Hepatocyte (in vitro differentiated cells): ENCODE results near the gene EARS2. TPM values are rescaled to one million over a fixed set of nuclear protein-coding genes. Genes with fewer than 3 reads are reported as not detected.

Experiments
- DNase-seq: peaks from one replicate; pipeline ENCODE4 v3.0.0-alpha.2; 2016; ENCODE audit warnings: low spot score
- H2AFZ ChIP-seq: fragments of 200-600 bp; sonication (generic); 2 replicates; pipeline ENCODE4 v1.6.0; 2016; ENCODE audit warnings: antibody characterized with exemption, mild to moderate bottlenecking
- H3K27ac ChIP-seq: fragments of 200-600 bp; sonication (generic); 2 replicates; pipeline ENCODE4 v1.5.1; 2016; ENCODE audit warnings: mild to moderate bottlenecking
- H3K27me3 ChIP-seq: fragments of 200-600 bp; sonication (generic); 2 replicates; pipeline ENCODE4 v1.6.1; 2016
- H3K36me3 ChIP-seq: fragments of 200-600 bp; sonication (generic); replicated peaks from 2 replicates; pipeline ENCODE4 v1.5.1; 2016; ENCODE audit warnings: low read depth; ENCODE audit not compliant: insufficient read depth
- H3K4me1 ChIP-seq: fragments of 200-600 bp; sonication (generic); 2 replicates; pipeline ENCODE4 v1.5.1; 2016; ENCODE audit warnings: mild to moderate bottlenecking, moderate library complexity; ENCODE audit not compliant: insufficient read depth
- H3K4me2 ChIP-seq: fragments of 200-600 bp; sonication (generic); 2 replicates; pipeline ENCODE4 v1.6.0; 2016
- H3K4me3 ChIP-seq: fragments of 200-600 bp; sonication (generic); 2 replicates; pipeline ENCODE4 v1.5.1; 2016; ENCODE audit warnings: mild to moderate bottlenecking
- H3K79me2 ChIP-seq: fragments of 200-600 bp; sonication (generic); 2 replicates; pipeline ENCODE4 v1.6.0; 2017; ENCODE audit warnings: mild to moderate bottlenecking
- H3K9me2 ChIP-seq: fragments of 200-600 bp; sonication (generic); replicated peaks from 2 replicates; pipeline ENCODE4 v1.6.0; 2017; ENCODE audit warnings: mild to moderate bottlenecking; ENCODE audit not compliant: insufficient read depth
- H3K9me3 ChIP-seq: fragments of 200-600 bp; sonication (generic); 2 replicates; pipeline ENCODE4 v1.5.1; 2016; ENCODE audit warnings: low read depth, mild to moderate bottlenecking
- H4K20me1 ChIP-seq: fragments of 200-600 bp; sonication (generic); 2 replicates; pipeline ENCODE4 v1.6.0; 2016; ENCODE audit warnings: mild to moderate bottlenecking; ENCODE audit not compliant: insufficient read depth, poor library complexity, severe bottlenecking
- EZH2 ChIP-seq: fragments of 200-600 bp; sonication (generic); IDR thresholded peaks from 2 replicates; pipeline ENCODE4 v1.6.1; 2016; ENCODE audit warnings: antibody characterized with exemption, mild to moderate bottlenecking, borderline replicate concordance
- EZH2phosphoT487 ChIP-seq: fragments of 200-600 bp; sonication (generic); IDR thresholded peaks from one replicate; pipeline ENCODE4 v1.6.1; 2018; ENCODE audit warnings: antibody characterized with exemption, mild to moderate bottlenecking, low read depth, moderate library complexity; ENCODE audit not compliant: unreplicated experiment, severe bottlenecking
- WGBS: methylation state at CpG from one replicate; pipeline ENCODE4 v1.1.6; 2016; ENCODE audit warnings: low lambda C conversion rate; ENCODE audit errors: missing lambda C conversion rate; 5-methylcytosine and 5-hydroxymethylcytosine counted together
- polyA plus RNA-seq: library from polyadenylated mRNA; unstranded; fragments of >200 nt; fragmentation: Nextera tagmentation; extraction: Ambion mirVana; gene quantifications from 2 replicates; pipeline ENCODE4 v1.2.1, GENCODE V29; 2016
- total RNA-seq: library from RNA; depleted of rRNA; stranded (reverse); fragments of >200 nt; gene quantifications from 2 replicates; pipeline ENCODE4 v1.2.3, GENCODE V29; 2014
- TF ChIP-seq, protein P1 (sequence below): fragments of 200-600 bp; sonication (generic); IDR thresholded peaks from 2 replicates; pipeline ENCODE4 v1.5.1; 2016; ENCODE audit warnings: antibody characterized with exemption, mild to moderate bottlenecking; ENCODE audit not compliant: poor library complexity

Gene EARS2
- total and polyA plus RNA-seq, 2 experiments from 2014 or later, result 25.2 to 26.5 TPM

DNA sequence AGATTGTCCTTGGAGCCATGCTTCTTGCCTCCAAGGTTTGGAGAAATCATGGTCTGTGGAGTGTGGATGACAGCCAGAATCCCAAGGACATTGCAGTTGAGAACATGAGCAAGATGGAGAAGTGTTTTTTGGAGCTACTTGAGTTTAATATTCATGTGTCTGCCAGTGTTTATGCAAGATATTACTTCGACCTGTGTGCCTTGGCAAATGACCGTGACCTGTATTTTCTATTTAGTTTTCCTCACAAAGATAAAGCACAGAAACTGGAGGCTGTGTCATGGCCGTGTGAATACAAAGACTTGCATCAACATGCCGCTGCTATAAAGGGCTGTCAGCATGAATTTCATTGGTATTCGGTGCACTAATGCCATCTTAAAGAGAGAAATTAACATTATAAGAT, 55.9 kb downstream of the EARS2 start:
- H3K36me3 ChIP-seq, result no peaks in the 10 kb centered on the region
- H3K27ac ChIP-seq, result no peak overlapping the region
- no peak for DNase-seq
- no peak overlapping the region for H3K4me3 ChIP-seq
- 87% methylated on average over 5 of the region's 5 CpGs for WGBS
- H3K79me2 ChIP-seq, result peaks cover 89% of the 10 kb centered on the region
- no peaks in the 10 kb centered on the region for H3K9me3 ChIP-seq
- TF ChIP-seq, protein P1, sequence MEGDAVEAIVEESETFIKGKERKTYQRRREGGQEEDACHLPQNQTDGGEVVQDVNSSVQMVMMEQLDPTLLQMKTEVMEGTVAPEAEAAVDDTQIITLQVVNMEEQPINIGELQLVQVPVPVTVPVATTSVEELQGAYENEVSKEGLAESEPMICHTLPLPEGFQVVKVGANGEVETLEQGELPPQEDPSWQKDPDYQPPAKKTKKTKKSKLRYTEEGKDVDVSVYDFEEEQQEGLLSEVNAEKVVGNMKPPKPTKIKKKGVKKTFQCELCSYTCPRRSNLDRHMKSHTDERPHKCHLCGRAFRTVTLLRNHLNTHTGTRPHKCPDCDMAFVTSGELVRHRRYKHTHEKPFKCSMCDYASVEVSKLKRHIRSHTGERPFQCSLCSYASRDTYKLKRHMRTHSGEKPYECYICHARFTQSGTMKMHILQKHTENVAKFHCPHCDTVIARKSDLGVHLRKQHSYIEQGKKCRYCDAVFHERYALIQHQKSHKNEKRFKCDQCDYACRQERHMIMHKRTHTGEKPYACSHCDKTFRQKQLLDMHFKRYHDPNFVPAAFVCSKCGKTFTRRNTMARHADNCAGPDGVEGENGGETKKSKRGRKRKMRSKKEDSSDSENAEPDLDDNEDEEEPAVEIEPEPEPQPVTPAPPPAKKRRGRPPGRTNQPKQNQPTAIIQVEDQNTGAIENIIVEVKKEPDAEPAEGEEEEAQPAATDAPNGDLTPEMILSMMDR, result no peak
- TF ChIP-seq EZH2 (no peak), EZH2phosphoT487 (no peak)
- H3K4me1 ChIP-seq, result peaks cover 8% of the 10 kb centered on the region
- no peaks in the 10 kb centered on the region for H3K9me2 ChIP-seq
- no peak overlapping the region for H3K4me2 ChIP-seq
- no peak overlapping the region for H2AFZ ChIP-seq
- no peaks in the 10 kb centered on the region for H3K27me3 ChIP-seq
- H4K20me1 ChIP-seq, result peaks cover 41% of the 10 kb centered on the region

DNA sequence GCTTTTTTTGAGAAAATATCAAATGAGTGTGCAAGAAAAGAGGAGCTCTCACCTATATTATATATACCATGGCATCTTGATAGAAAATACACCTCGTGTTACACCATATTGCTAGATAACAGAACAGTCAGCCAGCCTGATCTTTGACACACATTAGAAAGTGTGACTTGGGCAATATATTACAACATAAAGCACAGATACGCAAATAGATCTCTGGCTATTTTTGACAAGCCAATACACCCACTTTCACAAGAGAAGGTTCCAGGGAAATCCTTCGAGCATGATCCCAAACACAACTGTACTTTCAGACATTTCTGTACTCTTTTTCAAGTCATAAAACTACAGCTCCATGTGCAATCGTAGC, 56.3 kb downstream of the EARS2 start:
- WGBS, result 67% methylated on average over 4 of the region's 4 CpGs
- Histone ChIP-seq H3K36me3 (no peaks in the 10 kb centered on the region), H3K4me3 (no peak overlapping the region), H3K27me3 (no peaks in the 10 kb centered on the region), H3K4me1 (peaks cover 8% of the 10 kb centered on the region), H4K20me1 (peaks cover 38% of the 10 kb centered on the region), H3K27ac (no peak overlapping the region), H3K9me3 (no peaks in the 10 kb centered on the region), H3K79me2 (peaks cover 88% of the 10 kb centered on the region), H3K9me2 (no peaks in the 10 kb centered on the region), H3K4me2 (no peak overlapping the region), H2AFZ (no peak overlapping the region)
- DNase-seq, result no peak
- TF ChIP-seq EZH2phosphoT487, result no peak

DNA sequence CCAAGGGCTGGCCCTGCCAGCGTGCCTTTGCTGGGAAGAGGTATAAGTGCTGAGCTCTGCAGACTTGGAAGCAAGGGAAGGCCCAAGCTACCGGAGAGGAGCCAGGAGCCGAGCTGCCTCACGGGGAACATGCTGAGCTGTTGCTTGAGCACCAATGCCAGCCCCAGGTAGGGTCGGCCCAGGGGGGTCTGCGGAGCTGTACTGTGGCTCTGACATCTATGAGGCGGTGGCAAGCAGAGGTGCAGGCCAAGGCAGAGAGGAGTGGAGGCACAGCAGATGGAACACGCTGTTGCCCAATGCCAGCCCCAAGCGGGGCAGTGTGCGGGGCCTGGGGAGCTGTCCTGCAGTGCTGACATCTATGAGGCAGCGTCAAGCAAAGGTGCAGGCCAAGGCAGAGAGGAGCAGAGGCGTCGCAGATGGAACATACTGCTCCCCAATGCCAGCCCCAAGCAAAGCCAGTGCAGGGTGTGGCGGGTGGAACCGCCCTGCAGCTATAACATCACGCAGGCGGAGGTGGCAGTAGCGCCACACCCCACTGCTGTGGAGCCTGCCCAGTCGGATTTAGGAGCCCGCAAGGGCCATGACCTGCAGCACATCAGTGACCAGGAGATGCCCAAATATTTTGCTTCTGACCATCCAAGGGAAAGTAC, 56.8 kb downstream of the EARS2 start:
- H4K20me1 ChIP-seq, result peaks cover 33% of the 10 kb centered on the region
- H3K9me2 ChIP-seq, result no peaks in the 10 kb centered on the region
- no peaks in the 10 kb centered on the region for H3K36me3 ChIP-seq
- 94% methylated on average over 20 of the region's 20 CpGs for WGBS
- DNase-seq, result no peak
- H3K4me2 ChIP-seq, result no peak overlapping the region
- peaks cover 8% of the 10 kb centered on the region for H3K4me1 ChIP-seq
- TF ChIP-seq EZH2, result no peak
- TF ChIP-seq EZH2phosphoT487, result no peak
- TF ChIP-seq, protein P1, result no peak
- no peak overlapping the region for H3K4me3 ChIP-seq
- H3K27ac ChIP-seq, result no peak overlapping the region
- H3K9me3 ChIP-seq, result no peaks in the 10 kb centered on the region
- no peaks in the 10 kb centered on the region for H3K27me3 ChIP-seq
- H2AFZ ChIP-seq, result no peak overlapping the region
- H3K79me2 ChIP-seq, result peaks cover 89% of the 10 kb centered on the region

DNA sequence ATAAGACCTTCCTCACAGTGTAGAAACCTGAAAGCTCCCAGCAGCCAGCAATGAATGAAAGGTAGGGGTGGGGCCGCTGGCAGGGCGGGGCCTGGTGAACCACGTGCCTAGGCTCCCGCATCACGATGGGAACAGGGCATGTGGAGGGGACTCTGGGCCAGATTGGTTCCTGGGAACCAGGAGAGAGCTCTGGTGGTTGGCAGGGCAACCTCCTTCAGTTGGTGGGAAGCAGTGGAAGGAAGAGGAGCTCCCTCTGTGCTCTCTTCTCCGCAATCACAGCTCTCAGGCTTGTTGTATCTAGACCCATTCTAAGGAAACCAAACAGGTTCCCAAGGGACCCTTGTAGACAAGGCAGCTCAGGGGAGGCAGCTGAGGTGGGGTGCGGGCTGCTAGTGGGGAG, 57.3 kb downstream of the EARS2 start:
- Histone ChIP-seq H3K4me3 (no peak overlapping the region), H3K36me3 (no peaks in the 10 kb centered on the region), H3K79me2 (peaks cover 89% of the 10 kb centered on the region), H2AFZ (no peak overlapping the region), H3K9me3 (no peaks in the 10 kb centered on the region), H3K9me2 (no peaks in the 10 kb centered on the region), H3K27me3 (no peaks in the 10 kb centered on the region), H3K27ac (no peak overlapping the region), H4K20me1 (peaks cover 27% of the 10 kb centered on the region), H3K4me2 (no peak overlapping the region), H3K4me1 (peaks cover 8% of the 10 kb centered on the region)
- 92% methylated on average over 7 of the region's 7 CpGs for WGBS
- DNase-seq, result no peak
- TF ChIP-seq EZH2 (no peak), EZH2phosphoT487 (no peak)
- TF ChIP-seq, protein P1, result no peak
